GM10248 (cell line): ENCODE results near the gene ICAM1.
"Not testable (repeated sequence)": the region's sequence is repeated elsewhere in the genome, so short reads cannot be mapped to it uniquely, and the experiment has no call there.

Source experiments
- CTCF ChIA-PET: fragments of 300-600 bp; sonication (Branson Sonifier 250); formaldehyde crosslinking; extraction: SDS; loops from one replicate; lab custom pipeline; 2021; ENCODE audit warnings: antibody characterized with exemption; lab: Yijun Ruan, JAX
- POLR2A ChIA-PET: fragments of 350-650 bp; sonication (Branson Sonifier 250); formaldehyde crosslinking; extraction: SDS; loops from one replicate; lab custom pipeline; 2020; ENCODE audit warnings: antibody characterized with exemption; lab: Yijun Ruan, JAX
- DNase-seq: peaks from one replicate; pipeline ENCODE4 v3.0.0; 2012; ENCODE audit errors: extremely low spot score
- TF ChIP-seq, protein P1 (sequence below): IDR thresholded peaks from 2 replicates; pipeline ENCODE4 v1.5.1; 2012; ENCODE audit warnings: mild to moderate bottlenecking, low read depth; ENCODE audit errors: extremely low read depth, missing control alignments, control extremely low read depth

The ICAM1 gene

GRCh38 chr19:10278935-10279334 lies 8.0 kb downstream of the ICAM1 start:
- POLR2A ChIA-PET = interaction anchor here (0.5 to 3.0 kb wide), 3 partner anchors 8 to 175 kb away, joined by 4 to 24 read pairs (median 4); partner anchors contain the start of gene ICAM1
- TF ChIP-seq, protein P1, sequence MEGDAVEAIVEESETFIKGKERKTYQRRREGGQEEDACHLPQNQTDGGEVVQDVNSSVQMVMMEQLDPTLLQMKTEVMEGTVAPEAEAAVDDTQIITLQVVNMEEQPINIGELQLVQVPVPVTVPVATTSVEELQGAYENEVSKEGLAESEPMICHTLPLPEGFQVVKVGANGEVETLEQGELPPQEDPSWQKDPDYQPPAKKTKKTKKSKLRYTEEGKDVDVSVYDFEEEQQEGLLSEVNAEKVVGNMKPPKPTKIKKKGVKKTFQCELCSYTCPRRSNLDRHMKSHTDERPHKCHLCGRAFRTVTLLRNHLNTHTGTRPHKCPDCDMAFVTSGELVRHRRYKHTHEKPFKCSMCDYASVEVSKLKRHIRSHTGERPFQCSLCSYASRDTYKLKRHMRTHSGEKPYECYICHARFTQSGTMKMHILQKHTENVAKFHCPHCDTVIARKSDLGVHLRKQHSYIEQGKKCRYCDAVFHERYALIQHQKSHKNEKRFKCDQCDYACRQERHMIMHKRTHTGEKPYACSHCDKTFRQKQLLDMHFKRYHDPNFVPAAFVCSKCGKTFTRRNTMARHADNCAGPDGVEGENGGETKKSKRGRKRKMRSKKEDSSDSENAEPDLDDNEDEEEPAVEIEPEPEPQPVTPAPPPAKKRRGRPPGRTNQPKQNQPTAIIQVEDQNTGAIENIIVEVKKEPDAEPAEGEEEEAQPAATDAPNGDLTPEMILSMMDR = no peak
- no peak for DNase-seq
- CTCF ChIA-PET = interaction anchor here (1.6 to 5.3 kb wide), 6 partner anchors 8 to 140 kb away, joined by 4 to 27 read pairs (median 6); partner anchors contain the start of gene ICAM1

DNA sequence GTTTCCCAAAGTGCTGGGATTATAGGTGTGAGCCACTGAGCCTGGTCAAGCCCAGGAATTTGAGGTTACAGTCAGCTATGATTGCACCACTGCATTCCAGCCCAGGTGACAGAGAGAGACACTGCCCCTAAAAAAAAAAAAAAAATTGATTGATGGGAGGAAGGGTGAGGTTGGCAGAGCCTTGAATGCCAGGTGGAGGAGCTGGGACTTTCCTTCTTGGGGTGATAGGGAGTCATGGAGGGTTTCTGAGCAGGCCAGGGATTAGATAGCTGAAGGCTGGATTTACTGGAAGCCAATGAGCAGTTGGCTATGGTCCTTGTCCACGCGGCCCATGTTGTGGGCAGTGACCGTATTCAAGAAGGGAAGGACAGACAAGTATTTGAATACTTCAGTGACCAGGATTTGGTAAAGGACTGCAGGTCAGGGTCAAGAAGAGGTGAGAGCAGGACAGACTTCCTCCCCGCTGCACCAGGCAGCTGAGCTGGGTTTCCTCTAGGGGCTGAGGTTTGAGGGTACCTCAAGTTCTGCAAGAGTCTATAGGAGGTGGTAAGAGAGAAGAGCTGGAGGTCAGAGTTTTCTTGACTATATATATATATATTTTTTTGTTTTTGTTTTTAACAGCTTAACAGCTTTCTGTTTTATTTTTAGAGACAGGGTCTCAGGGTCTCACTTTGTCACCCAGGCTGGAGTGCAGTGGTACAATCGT lies 9.0 kb downstream of the ICAM1 start:
- POLR2A ChIA-PET = interaction anchor here (0.7 to 3.0 kb wide), 3 partner anchors 9 to 176 kb away, joined by 4 to 24 read pairs (median 9); partner anchors contain the start of genes ICAM1 and ICAM5
- DNase-seq = no peak
- CTCF ChIA-PET = interaction anchor here (1.1 to 5.3 kb wide), 9 partner anchors 9 to 139 kb away, joined by 3 to 27 read pairs (median 4); partner anchors contain the start of genes ICAM1 and ICAM5
- TF ChIP-seq, protein P1 = no peak

DNA sequence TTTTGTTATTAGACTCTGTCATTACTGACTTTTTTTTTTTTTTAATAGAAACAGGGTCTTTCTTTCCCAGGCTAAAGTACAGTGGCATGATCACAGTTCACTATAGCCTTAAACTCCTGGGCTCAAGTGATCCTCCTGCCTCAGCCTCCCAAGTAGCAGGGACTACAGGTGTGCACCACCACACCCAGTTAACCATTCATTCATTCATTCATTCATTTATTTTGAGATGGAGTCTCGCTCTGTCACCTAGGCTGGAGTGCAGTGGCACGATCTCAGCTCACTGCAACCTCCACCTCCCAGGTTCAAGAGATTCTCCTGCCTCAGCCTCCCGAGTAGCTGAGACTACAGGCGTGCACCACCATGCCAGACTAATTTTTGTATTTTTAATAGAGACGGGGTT lies 11.1 kb downstream of the ICAM1 start:
- ChIA-PET CTCF (interaction anchor here (2.1 kb wide), 1 partner anchor 107 kb away, joined by 10 read pairs; no protein-coding TSS in a partner anchor), POLR2A (interaction anchor here (3.9 kb wide), 1 partner anchor 11 kb away, joined by 18 read pairs; the partner anchor contains the start of gene ICAM1)
- DNase-seq = not testable (repeated sequence)

- ChIA-PET CTCF (interaction anchor here (2.1 to 3.8 kb wide), 2 partner anchors 24 to 105 kb away, joined by 10 to 17 read pairs; no protein-coding TSS in a partner anchor), POLR2A (interaction anchor here (1.5 to 3.9 kb wide), 3 partner anchors 8 to 12 kb away, joined by 4 to 18 read pairs (median 5); partner anchors contain the start of gene ICAM1)
- TF ChIP-seq, protein P1 = no peak
- no peak for DNase-seq
Measured at GRCh38 chr19:10283301-10284064, 12.6 kb downstream of the ICAM1 start.

- DNase-seq = no peak
- POLR2A ChIA-PET = interaction anchor here (0.6 to 3.9 kb wide), 5 partner anchors 7 to 34 kb away, joined by 3 to 18 read pairs (median 4); partner anchors contain the start of gene ICAM1
- TF ChIP-seq, protein P1 = no peak
- CTCF ChIA-PET = interaction anchor here (1.5 to 6.3 kb wide), 5 partner anchors 14 to 109 kb away, joined by 3 to 54 read pairs (median 10); partner anchors contain the start of gene ICAM1
Measured at GRCh38 chr19:10284065-10284959, 13.4 kb downstream of the ICAM1 start.

DNA sequence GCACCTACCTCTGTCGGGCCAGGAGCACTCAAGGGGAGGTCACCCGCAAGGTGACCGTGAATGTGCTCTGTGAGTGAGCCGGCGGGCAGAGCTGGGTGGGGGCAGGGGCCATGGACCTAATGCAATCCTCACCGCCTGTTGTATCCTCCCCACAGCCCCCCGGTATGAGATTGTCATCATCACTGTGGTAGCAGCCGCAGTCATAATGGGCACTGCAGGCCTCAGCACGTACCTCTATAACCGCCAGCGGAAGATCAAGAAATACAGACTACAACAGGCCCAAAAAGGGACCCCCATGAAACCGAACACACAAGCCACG lies 14.0 kb downstream of the ICAM1 start:
- POLR2A ChIA-PET = interaction anchor here (0.6 to 3.9 kb wide), 4 partner anchors 11 to 33 kb away, joined by 3 to 18 read pairs (median 4); partner anchors contain the start of gene ICAM1

More for the DNA sequence above, 14.0 kb downstream of the ICAM1 start:
- TF ChIP-seq, protein P1 = no peak
- no peak for DNase-seq
- CTCF ChIA-PET = interaction anchor here (1.5 to 6.3 kb wide), 4 partner anchors 14 to 109 kb away, joined by 3 to 54 read pairs (median 12); partner anchors contain the start of gene ICAM1
